Psoas muscle (tissue), 8 donors: ENCODE data around the gene PFDN5. TPM values are rescaled to one million over a fixed set of nuclear protein-coding genes. Genes with fewer than 3 reads are reported as not detected.
A peak's percentile ranks its signal among the peaks of the same experiment; 100 is the strongest.

Experiments used
- ATAC-seq, 4 donors: fragments of 200-7000 bp; cut with Tn5 transposase; one replicate each; pipeline ENCODE4 v1.9.1; 2020; ENCODE audit warnings: moderate library complexity in 3 of 4, mild to moderate bottlenecking in 2 of 4
- DNase-seq, 2 donors: peaks; one replicate each; pipeline ENCODE4 v3.0.0-alpha.2; 2020
- H3K27ac ChIP-seq: fragments of 200-600 bp; one replicate; pipeline ENCODE4 v1.8.0; 2022
- H3K27me3 ChIP-seq, 3 donors: fragments of 200-600 bp in 1 of 3; one replicate each; pipeline versions ENCODE4 v1.6.1 to v1.8.0; 2013 to 2022; ENCODE audit warnings: low read length in 2 of 3, mild to moderate bottlenecking in 2 of 3, moderate library complexity in 1 of 3; ENCODE audit not compliant: insufficient read depth in 3 of 3
- H3K36me3 ChIP-seq, 2 donors: fragments of 200-600 bp in 1 of 2; one replicate each; pipeline versions ENCODE4 v1.6.1 to v1.8.0; 2013 to 2022; ENCODE audit warnings: low read depth in 1 of 2, mild to moderate bottlenecking in 1 of 2, moderate library complexity in 1 of 2; ENCODE audit not compliant: insufficient read depth in 1 of 2
- H3K4me1 ChIP-seq: fragments of 200-600 bp; one replicate; pipeline ENCODE4 v1.8.0; 2022
- H3K4me3 ChIP-seq: fragments of 200-600 bp; one replicate; pipeline ENCODE4 v1.8.0; 2022; ENCODE audit warnings: mild to moderate bottlenecking
- H3K9me3 ChIP-seq: fragments of 200-600 bp; one replicate; pipeline ENCODE4 v1.8.0; 2022
- WGBS, 3 donors: extraction: QIAGEN DNeasy Blood & Tissue Kit; methylation state at CpG; one replicate each; pipeline versions ENCODE4 v1.1.6 to v1.1.7; 2013; 5-methylcytosine and 5-hydroxymethylcytosine counted together
- intact Hi-C, 2 donors: fragments of 100-400 bp; cut with DNase I; formaldehyde crosslinking; loops; one replicate each; pipeline versions ENCODE4 v1.11.0 to v1.14.2; 2022
- long read RNA-seq, 2 donors: library from polyadenylated mRNA; unstranded; transcript quantifications; one replicate each; pipeline ENCODE4 v2.0.0, GENCODE V29; 2021
- polyA plus RNA-seq, 3 donors: library from polyadenylated mRNA; stranded (reverse); fragments of 200-250 nt; gene quantifications; one replicate each; pipeline ENCODE4 v1.2.3, GENCODE V29; 2013
- total RNA-seq, 4 donors: library from RNA; stranded (reverse); fragmentation: NEBNext Ultra II Directional in 2 of 4; extraction: Animal tissue kit (Norgen Biotek cat#: 25700) in 2 of 4; gene quantifications; one replicate each; pipeline versions ENCODE4 v1.2.1 to v1.2.4, GENCODE V29; 2021 to 2023
- TF ChIP-seq, protein P1 (sequence below): fragments of 200-600 bp; IDR thresholded peaks from one replicate; pipeline ENCODE4 v1.8.0; 2022; ENCODE audit warnings: antibody characterized with exemption
- donor health status: healthy with polysubstance abuse.
- donor health status: DM: no; HTN: no; CAD: no; lungs with moderate emphysema.
- donor health status: Bipolar disorder and iron deficiency.
- donor health status: healthy.
- donor health status: DM: yes; HTN: yes; CAD: no.
- donor health status: DM: no; HTN: no; CAD: no.
- donor health status: DM: no; HTN: no; CAD: no.
- donor health status: DM: yes; HTN: yes; CAD: no.

Gene PFDN5
- total RNA-seq (100 to 1,000 TPM; 239 to 282 (median 266) TPM), polyA plus RNA-seq (100 to 1,000 TPM; 406 to 603 (median 474) TPM)
- long read RNA-seq, donor 1, transcript PFDN5-214 (6 exons, 847 nt), result major isoform, 83 of 100 reads
- long read RNA-seq, donor 1, partial matches to known transcripts, result 0 of 100 reads
- long read RNA-seq, donor 1, other reads (novel, unspliced or antisense), result 14 of 100 reads
- long read RNA-seq, donor 2, transcript PFDN5-203 (4 exons, 478 nt), result minor isoform, 5 of 127 reads
- long read RNA-seq, donor 2, transcript PFDN5-214 (6 exons, 847 nt), result major isoform, 98 of 127 reads
- long read RNA-seq, donor 2, partial matches to known transcripts, result 0 of 127 reads
- long read RNA-seq, donor 2, other reads (novel, unspliced or antisense), result 17 of 127 reads

GRCh38 chr12:53295070-53295890, at the start of gene PFDN5:
PFDN5 (plus strand) TSS chr12:53295542; CDS start chr12:53295568, 26 bp downstream.
- DNase-seq (peak; percentile 87 to 94), ATAC-seq (peak; percentile 87 to 91 (median 90))
- H3K9me3 ChIP-seq, result no peaks in the 10 kb centered on the region
- 0 to 1% (median 1%) methylated on average over 39 to 42 of the region's 42 CpGs for WGBS, 3 donors
- H3K27me3 ChIP-seq, result no peaks in the 10 kb centered on the region
- TF ChIP-seq, protein P1, sequence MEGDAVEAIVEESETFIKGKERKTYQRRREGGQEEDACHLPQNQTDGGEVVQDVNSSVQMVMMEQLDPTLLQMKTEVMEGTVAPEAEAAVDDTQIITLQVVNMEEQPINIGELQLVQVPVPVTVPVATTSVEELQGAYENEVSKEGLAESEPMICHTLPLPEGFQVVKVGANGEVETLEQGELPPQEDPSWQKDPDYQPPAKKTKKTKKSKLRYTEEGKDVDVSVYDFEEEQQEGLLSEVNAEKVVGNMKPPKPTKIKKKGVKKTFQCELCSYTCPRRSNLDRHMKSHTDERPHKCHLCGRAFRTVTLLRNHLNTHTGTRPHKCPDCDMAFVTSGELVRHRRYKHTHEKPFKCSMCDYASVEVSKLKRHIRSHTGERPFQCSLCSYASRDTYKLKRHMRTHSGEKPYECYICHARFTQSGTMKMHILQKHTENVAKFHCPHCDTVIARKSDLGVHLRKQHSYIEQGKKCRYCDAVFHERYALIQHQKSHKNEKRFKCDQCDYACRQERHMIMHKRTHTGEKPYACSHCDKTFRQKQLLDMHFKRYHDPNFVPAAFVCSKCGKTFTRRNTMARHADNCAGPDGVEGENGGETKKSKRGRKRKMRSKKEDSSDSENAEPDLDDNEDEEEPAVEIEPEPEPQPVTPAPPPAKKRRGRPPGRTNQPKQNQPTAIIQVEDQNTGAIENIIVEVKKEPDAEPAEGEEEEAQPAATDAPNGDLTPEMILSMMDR, result peak; percentile 13
- intact Hi-C loops, result no loop called here
- H3K36me3 ChIP-seq, result peaks cover 0 to 27% of the 10 kb centered on the region in 2 donors
- peaks cover 28% of the 10 kb centered on the region for H3K4me1 ChIP-seq
- H3K4me3 ChIP-seq, result peak within 1 kb of the TSS; percentile 86
- H3K27ac ChIP-seq, result peak within 1 kb of the TSS; percentile 88

DNA sequence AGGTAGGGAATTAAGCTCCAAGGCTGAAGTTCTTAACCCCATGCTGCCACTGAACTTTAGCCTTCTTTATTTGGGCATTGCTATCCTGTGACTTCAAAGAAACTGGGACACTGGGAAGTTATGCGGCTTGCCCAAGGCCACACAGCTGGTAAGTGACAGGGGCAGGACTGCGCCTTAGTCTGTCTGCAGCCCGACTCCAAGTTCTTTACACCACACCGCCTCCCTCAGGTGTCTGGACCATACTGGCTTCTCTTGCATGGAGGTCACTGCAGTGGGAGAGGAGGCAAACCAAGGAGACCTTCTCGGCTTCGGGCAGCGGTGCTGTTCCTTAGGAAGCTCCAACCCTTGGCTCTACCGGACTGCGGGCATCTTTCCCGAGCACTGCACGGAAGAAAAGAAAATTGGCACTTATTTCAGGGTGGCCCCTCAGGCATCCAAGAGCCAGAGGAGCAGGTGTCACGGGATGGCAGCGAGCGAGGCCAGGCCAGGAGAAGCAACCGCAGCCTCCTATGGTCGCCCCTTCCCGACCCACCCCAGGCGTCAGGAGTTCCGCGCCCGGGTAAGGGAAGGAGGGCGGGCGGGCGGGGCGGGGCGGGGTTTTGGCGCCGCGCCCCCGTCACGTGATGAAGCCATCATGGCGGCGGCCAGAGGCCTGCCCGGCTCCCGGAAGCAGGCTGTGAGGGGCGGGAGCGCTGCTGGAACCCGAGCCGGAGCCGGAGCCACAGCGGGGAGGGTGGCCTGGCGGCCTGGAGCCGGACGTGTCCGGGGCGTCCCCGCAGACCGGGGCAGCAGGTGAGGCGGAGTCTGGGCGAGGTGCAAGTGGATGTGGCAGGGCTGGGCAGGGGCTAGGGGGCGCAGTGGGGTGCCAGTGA, 43.6 kb upstream of the PFDN5 start:
- 0% methylated on average over 35 to 51 of the region's 51 CpGs for WGBS, 3 donors
- DNase-seq (peak; percentile 81 to 90), ATAC-seq (peak; percentile 90 to 94 (median 91))
- peak overlapping the region; percentile 84 for H3K4me3 ChIP-seq
- H3K27me3 ChIP-seq, result no peaks in the 10 kb centered on the region
- peaks cover 18% of the 10 kb centered on the region for H3K4me1 ChIP-seq
- peaks cover 0 to 24% of the 10 kb centered on the region in 2 donors for H3K36me3 ChIP-seq
- intact Hi-C loops, result loop anchor here (1.0 to 5.0 kb wide), 4 partner anchors 30 to 41 kb away; no protein-coding TSS in a partner anchor
- peak overlapping the region; percentile 87 for H3K27ac ChIP-seq
- no peaks in the 10 kb centered on the region for H3K9me3 ChIP-seq
- TF ChIP-seq, protein P1, result peak; percentile 41

DNA sequence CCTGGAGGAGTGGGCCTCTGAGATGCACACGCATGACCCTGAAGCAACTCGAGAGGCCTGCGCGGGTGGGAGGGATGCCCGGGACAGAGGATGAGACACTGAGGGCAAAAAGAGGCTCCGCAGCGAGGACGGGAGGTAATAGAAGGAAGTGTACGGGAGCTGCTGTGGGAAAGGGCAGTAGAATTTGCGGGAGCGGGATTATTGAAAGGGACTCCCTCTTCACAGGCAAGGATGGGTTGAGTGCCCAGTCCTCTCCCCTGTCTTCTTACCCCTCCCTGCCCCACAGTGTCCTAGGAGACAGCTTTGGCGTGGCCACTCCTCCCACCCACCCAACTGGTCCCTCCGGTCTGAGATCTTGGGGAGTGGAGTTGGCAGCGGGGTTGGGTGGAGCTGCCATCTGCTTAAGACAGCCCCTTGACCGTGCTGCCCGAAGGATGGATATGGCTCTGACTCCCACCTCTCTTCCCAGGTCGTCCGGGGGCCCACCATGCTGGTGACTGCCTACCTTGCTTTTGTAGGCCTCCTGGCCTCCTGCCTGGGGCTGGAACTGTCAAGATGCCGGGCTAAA, 42.9 kb upstream of the PFDN5 start:
- intact Hi-C loops, result loop anchor here in 1 of 2 donors (2.0 to 5.0 kb wide), 2 partner anchors 32 to 40 kb away; no protein-coding TSS in a partner anchor
- H3K4me3 ChIP-seq, result peak overlapping the region; percentile 84
- ATAC-seq (no peak), DNase-seq (peak in 1 of 2 donors; percentile 57)
- peak overlapping the region; percentile 87 for H3K27ac ChIP-seq
- peaks cover 0 to 24% of the 10 kb centered on the region in 2 donors for H3K36me3 ChIP-seq
- 5 to 7% (median 7%) methylated on average over 19 of the region's 19 CpGs for WGBS, 3 donors
- H3K27me3 ChIP-seq, result no peaks in the 10 kb centered on the region
- peaks cover 18% of the 10 kb centered on the region for H3K4me1 ChIP-seq
- TF ChIP-seq, protein P1, result no peak
- no peaks in the 10 kb centered on the region for H3K9me3 ChIP-seq

- ATAC-seq, result no peak
- H3K4me1 ChIP-seq, result peaks cover 18% of the 10 kb centered on the region
- no peaks in the 10 kb centered on the region for H3K27me3 ChIP-seq
- 68 to 74% (median 69%) methylated on average over 13 of the region's 13 CpGs for WGBS, 3 donors
- peak overlapping the region; percentile 84 for H3K4me3 ChIP-seq
- intact Hi-C loops, result loop anchor here in 1 of 2 donors (2.0 to 5.0 kb wide), 2 partner anchors 32 to 39 kb away; no protein-coding TSS in a partner anchor
- TF ChIP-seq, protein P1, result no peak
- H3K27ac ChIP-seq, result peak overlapping the region; percentile 87
- H3K9me3 ChIP-seq, result no peaks in the 10 kb centered on the region
- DNase-seq, result peak in 1 of 2 donors; percentile 21
- H3K36me3 ChIP-seq, result peaks cover 0 to 24% of the 10 kb centered on the region in 2 donors
Observed at GRCh38 chr12:53253298-53253697, 42.0 kb upstream of the PFDN5 start.
